A549 (cell line): ENCODE measurements around the gene ID3. TPM values are rescaled to one million over a fixed set of nuclear protein-coding genes. Genes with fewer than 3 reads are reported as not detected.

Source experiments
- BHLHE40 ChIP-seq: IDR thresholded peaks from 2 replicates; pipeline ENCODE4 v1.6.1; 2012; ENCODE audit warnings: low read depth, low read length, inconsistent platforms
- CBX2 ChIP-seq: fragments of 200-600 bp; sonication (generic); IDR thresholded peaks from 2 replicates; pipeline ENCODE4 v1.6.1; 2016; ENCODE audit warnings: low read depth, mild to moderate bottlenecking, borderline replicate concordance
- CBX8 ChIP-seq: fragments of 200-600 bp; sonication (generic); IDR thresholded peaks from 2 replicates; pipeline ENCODE4 v1.6.1; 2016
- FOSB ChIP-seq: fragments of 250-450 bp; sonication (Bioruptor Pico); IDR thresholded peaks from 2 replicates; pipeline ENCODE4 v1.5.0; 2020; ENCODE audit warnings: mild to moderate bottlenecking, moderate library complexity
- FOSL2 ChIP-seq, 2 experiments: fragments of 450-650 bp in 1 of 2; fragments of >200 bp in 1 of 2; sonication (Bioruptor Twin) in 1 of 2; formaldehyde crosslinking; IDR thresholded peaks; 2 replicates each; pipeline versions ENCODE4 v1.5.0 to v1.6.1; 2016 to 2020; ENCODE audit warnings: mild to moderate bottlenecking in 1 of 2, moderate library complexity in 1 of 2
- GATA3 ChIP-seq: IDR thresholded peaks from 2 replicates; pipeline ENCODE4 v1.6.1; 2012; ENCODE audit warnings: borderline replicate concordance
- HOXA7 ChIP-seq: fragments of 250-450 bp; sonication (Bioruptor Pico); IDR thresholded peaks from 2 replicates; pipeline ENCODE4 v1.5.0; 2020; ENCODE audit warnings: mild to moderate bottlenecking, moderate library complexity
- HOXB13 ChIP-seq: fragments of 250-450 bp; sonication (Bioruptor Pico); IDR thresholded peaks from 2 replicates; pipeline ENCODE4 v1.5.0; 2020; ENCODE audit warnings: low read depth, mild to moderate bottlenecking, moderate library complexity
- HOXB5 ChIP-seq: fragments of 250-450 bp; sonication (Bioruptor Pico); IDR thresholded peaks from 2 replicates; pipeline ENCODE4 v1.5.0; 2020; ENCODE audit warnings: mild to moderate bottlenecking, moderate library complexity
- JUN ChIP-seq, 2 experiments: fragments of >200 bp; sonication (Bioruptor Twin); formaldehyde crosslinking; IDR thresholded peaks; 2 replicates in 1 of 2; 3 replicates in 1 of 2; pipeline ENCODE4 v1.6.1; 2016 to 2017
- JUNB ChIP-seq: fragments of >200 bp; sonication (Bioruptor Twin); formaldehyde crosslinking; IDR thresholded peaks from 2 replicates; pipeline ENCODE4 v1.6.1; 2016
- KDM1A ChIP-seq: fragments of 200-600 bp; sonication (generic); IDR thresholded peaks from 2 replicates; pipeline ENCODE4 v1.6.1; 2016; ENCODE audit warnings: low read depth, mild to moderate bottlenecking
- MYC ChIP-seq: IDR thresholded peaks from 2 replicates; pipeline ENCODE4 v1.6.1; 2012; ENCODE audit warnings: mild to moderate bottlenecking, inconsistent platforms, low read length, improper control_type of control experiment, borderline replicate concordance
- POLR2AphosphoS2 ChIP-seq: conservative IDR thresholded peaks from 2 replicates; pipeline ENCODE4 v1.6.1; 2012; ENCODE audit warnings: low read length, improper control_type of control experiment, inconsistent platforms
- RARB ChIP-seq: fragments of 250-450 bp; sonication (Bioruptor Pico); IDR thresholded peaks from 2 replicates; pipeline ENCODE4 v1.8.0; 2021; ENCODE audit warnings: mild to moderate bottlenecking, moderate library complexity
- RCOR1 ChIP-seq: fragments of 150-350 bp; IDR thresholded peaks from 2 replicates; pipeline ENCODE4 v1.6.1; 2014; ENCODE audit warnings: antibody characterized with exemption, low read length, low read depth
- RNF2 ChIP-seq: fragments of 200-600 bp; sonication (generic); IDR thresholded peaks from 2 replicates; pipeline ENCODE4 v1.6.1; 2016; ENCODE audit warnings: low read depth, mild to moderate bottlenecking, antibody characterized with exemption, moderate library complexity, borderline replicate concordance
- SMC3 ChIP-seq: fragments of >200 bp; sonication (Bioruptor Twin); formaldehyde crosslinking; IDR thresholded peaks from 3 replicates; pipeline ENCODE4 v1.6.1; 2018; ENCODE audit warnings: inconsistent platforms
- TFCP2L1 ChIP-seq: fragments of 250-450 bp; sonication (Bioruptor Pico); IDR thresholded peaks from 2 replicates; pipeline ENCODE4 v1.5.0; 2021; ENCODE audit warnings: mild to moderate bottlenecking
- TP53 ChIP-seq: fragments of 250-450 bp; sonication (Bioruptor Pico); IDR thresholded peaks from 2 replicates; pipeline ENCODE4 v1.5.0; 2021; ENCODE audit warnings: mild to moderate bottlenecking, moderate library complexity
- ZC3H11A ChIP-seq: fragments of 450-650 bp; IDR thresholded peaks from 2 replicates; pipeline ENCODE4 v1.6.1; 2014; ENCODE audit warnings: antibody characterized with exemption, mild to moderate bottlenecking
- ZFP36 ChIP-seq: fragments of 450-650 bp; IDR thresholded peaks from 2 replicates; pipeline ENCODE4 v1.6.1; 2014; ENCODE audit warnings: borderline replicate concordance; ENCODE audit not compliant: partially characterized antibody
- ZNF302 ChIP-seq: fragments of 250-450 bp; sonication (Bioruptor Pico); IDR thresholded peaks from 2 replicates; pipeline ENCODE4 v1.9.0; 2021; ENCODE audit warnings: inconsistent platforms, mild to moderate bottlenecking, moderate library complexity
- polyA plus RNA-seq, 4 experiments: library from polyadenylated mRNA; depleted of rRNA in 3 of 4; stranded (reverse); fragments of >200 nt; fragmentation: RNase III in 1 of 4; extraction: RNeasy Plus Mini Kit Qiagen cat#74134 plus additional on column Dnase treatment in 1 of 4; gene quantifications; 2 replicates in 3 of 4; 3 replicates in 1 of 4; pipeline ENCODE4 v1.2.3, GENCODE V29; 2011 to 2017
- TF ChIP-seq, protein P1 (sequence below): fragments of >200 bp; sonication (Bioruptor Twin); formaldehyde crosslinking; IDR thresholded peaks from 3 replicates; pipeline ENCODE4 v1.6.1; 2016
- TF ChIP-seq, protein P2 (sequence below): fragments of 150-350 bp; IDR thresholded peaks from 2 replicates; pipeline ENCODE4 v1.6.1; 2014; ENCODE audit warnings: low read depth, mild to moderate bottlenecking, low read length
- TF ChIP-seq, protein P3 (sequence below): IDR thresholded peaks from 2 replicates; pipeline ENCODE4 v1.6.1; 2012; ENCODE audit warnings: low read depth, borderline replicate concordance
- TF ChIP-seq, protein P4 (sequence below): fragments of 250-450 bp; sonication (Bioruptor Pico); IDR thresholded peaks from 2 replicates; pipeline ENCODE4 v1.5.0; 2020; ENCODE audit warnings: low read depth, mild to moderate bottlenecking, moderate library complexity
- TF ChIP-seq, protein P5 (sequence below): fragments of 250-450 bp; sonication (Bioruptor Pico); IDR thresholded peaks from 2 replicates; pipeline ENCODE4 v1.5.0; 2021; ENCODE audit warnings: mild to moderate bottlenecking, moderate library complexity, borderline replicate concordance
- TF ChIP-seq, protein P6 (sequence below): fragments of >200 bp; sonication (Bioruptor Twin); formaldehyde crosslinking; IDR thresholded peaks from 3 replicates; pipeline ENCODE4 v1.5.1; 2016
- TF ChIP-seq, protein P7 (sequence below): IDR thresholded peaks from 2 replicates; pipeline ENCODE4 v1.6.1; 2012
- TF ChIP-seq, protein P8 (sequence below): fragments of >200 bp; sonication (Bioruptor Twin); formaldehyde crosslinking; IDR thresholded peaks from 2 replicates; pipeline ENCODE4 v1.6.1; 2016
- TF ChIP-seq, protein P9 (sequence below): IDR thresholded peaks from 2 replicates; pipeline ENCODE4 v1.6.1; 2012

Gene ID3
- polyA plus RNA-seq, 2 of the 4 experiments (the other 2 are of a cell fraction) = 171 to 336 TPM

DNA sequence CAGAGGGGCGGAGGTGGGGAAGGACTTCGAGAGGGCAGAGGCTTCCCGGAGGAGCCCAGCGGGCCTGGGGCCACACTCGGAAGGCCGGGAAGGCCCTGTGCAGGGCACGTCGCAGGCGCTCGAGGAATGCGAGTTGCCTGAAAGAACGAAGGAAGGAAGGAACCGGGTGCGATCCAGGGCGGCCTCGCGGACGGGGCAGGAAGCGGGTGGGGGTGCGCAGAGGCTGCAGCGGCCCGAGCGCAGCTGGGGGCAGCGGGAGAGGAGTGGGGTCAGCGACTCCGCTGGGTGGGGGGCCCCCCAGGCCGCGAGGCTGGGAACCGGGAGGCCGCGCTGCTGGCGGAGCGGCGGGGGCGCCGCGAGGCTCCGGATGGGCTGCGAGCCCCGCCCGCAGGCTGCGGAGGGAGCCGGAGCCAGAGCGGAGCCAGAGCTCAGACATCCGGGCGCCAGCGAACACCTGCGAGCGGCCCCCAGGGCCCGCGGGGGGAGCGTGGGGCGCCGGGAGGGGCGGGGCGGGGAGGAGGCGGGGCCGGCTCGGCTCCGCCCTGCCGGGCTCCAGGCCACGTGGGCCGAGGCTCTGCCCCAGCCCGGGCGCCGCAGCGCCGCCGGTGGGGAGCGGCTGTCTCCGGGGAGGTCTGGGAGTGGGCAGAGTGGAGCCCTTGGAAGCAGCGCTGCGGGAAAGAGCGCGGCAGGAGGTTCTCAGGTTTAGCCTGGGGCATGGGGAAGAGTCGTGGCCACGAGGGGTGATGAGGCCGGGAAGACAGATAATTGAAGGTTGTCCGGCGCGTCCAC is 4.6 kb downstream of the ID3 start (continued):
- TF ChIP-seq, protein P1, sequence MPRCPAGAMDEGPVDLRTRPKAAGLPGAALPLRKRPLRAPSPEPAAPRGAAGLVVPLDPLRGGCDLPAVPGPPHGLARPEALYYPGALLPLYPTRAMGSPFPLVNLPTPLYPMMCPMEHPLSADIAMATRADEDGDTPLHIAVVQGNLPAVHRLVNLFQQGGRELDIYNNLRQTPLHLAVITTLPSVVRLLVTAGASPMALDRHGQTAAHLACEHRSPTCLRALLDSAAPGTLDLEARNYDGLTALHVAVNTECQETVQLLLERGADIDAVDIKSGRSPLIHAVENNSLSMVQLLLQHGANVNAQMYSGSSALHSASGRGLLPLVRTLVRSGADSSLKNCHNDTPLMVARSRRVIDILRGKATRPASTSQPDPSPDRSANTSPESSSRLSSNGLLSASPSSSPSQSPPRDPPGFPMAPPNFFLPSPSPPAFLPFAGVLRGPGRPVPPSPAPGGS = peak; percentile 56; the same call in 1 of the 3 replicates
- TF ChIP-seq RCOR1 (no peak), ZFP36 (no peak), ZC3H11A (no peak), HOXB13 (CRISPR knock-in tag) (no peak; the same call in 1 of the 2 replicates), GATA3 (peak; percentile 53; the same call in 1 of the 2 replicates), FOSB (CRISPR knock-in tag) (no peak), JUN (IDR thresholded peaks at IDR 0.05) (peak; percentile 84 to 86; a peak in 4 of 5 replicates), CBX2 (no peak), RARB (CRISPR knock-in tag) (no peak), HOXA7 (no peak), MYC (0 out of 2 replicates have a peak, but pooled peaks have one; percentile 39), BHLHE40 (no peak), JUNB (no peak), FOSL2 (IDR thresholded peaks at IDR 0.05) (no peak), FOSL2 (CRISPR knock-in tag; IDR thresholded peaks at IDR 0.05) (peak; percentile 15), ZNF302 (CRISPR knock-in tag) (no peak), POLR2AphosphoS2 (no peak), KDM1A (no peak), TFCP2L1 (no peak), HOXB5 (0 out of 2 replicates have a peak, but pooled peaks have one; percentile 15), CBX8 (no peak), SMC3 (peak; percentile 43), RNF2 (no peak), TP53 (CRISPR knock-in tag) (0 out of 2 replicates have a peak, but pooled peaks have one; percentile 37)
- TF ChIP-seq, protein P2, sequence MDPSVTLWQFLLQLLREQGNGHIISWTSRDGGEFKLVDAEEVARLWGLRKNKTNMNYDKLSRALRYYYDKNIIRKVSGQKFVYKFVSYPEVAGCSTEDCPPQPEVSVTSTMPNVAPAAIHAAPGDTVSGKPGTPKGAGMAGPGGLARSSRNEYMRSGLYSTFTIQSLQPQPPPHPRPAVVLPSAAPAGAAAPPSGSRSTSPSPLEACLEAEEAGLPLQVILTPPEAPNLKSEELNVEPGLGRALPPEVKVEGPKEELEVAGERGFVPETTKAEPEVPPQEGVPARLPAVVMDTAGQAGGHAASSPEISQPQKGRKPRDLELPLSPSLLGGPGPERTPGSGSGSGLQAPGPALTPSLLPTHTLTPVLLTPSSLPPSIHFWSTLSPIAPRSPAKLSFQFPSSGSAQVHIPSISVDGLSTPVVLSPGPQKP = no peak
- TF ChIP-seq, protein P3, sequence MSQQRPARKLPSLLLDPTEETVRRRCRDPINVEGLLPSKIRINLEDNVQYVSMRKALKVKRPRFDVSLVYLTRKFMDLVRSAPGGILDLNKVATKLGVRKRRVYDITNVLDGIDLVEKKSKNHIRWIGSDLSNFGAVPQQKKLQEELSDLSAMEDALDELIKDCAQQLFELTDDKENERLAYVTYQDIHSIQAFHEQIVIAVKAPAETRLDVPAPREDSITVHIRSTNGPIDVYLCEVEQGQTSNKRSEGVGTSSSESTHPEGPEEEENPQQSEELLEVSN = 0 out of 2 replicates have a peak, but pooled peaks have one; percentile 28
- TF ChIP-seq, protein P4, sequence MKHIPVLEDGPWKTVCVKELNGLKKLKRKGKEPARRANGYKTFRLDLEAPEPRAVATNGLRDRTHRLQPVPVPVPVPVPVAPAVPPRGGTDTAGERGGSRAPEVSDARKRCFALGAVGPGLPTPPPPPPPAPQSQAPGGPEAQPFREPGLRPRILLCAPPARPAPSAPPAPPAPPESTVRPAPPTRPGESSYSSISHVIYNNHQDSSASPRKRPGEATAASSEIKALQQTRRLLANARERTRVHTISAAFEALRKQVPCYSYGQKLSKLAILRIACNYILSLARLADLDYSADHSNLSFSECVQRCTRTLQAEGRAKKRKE (CRISPR knock-in tag) = peak; percentile 67; the same call in 1 of the 2 replicates
- TF ChIP-seq, protein P5, sequence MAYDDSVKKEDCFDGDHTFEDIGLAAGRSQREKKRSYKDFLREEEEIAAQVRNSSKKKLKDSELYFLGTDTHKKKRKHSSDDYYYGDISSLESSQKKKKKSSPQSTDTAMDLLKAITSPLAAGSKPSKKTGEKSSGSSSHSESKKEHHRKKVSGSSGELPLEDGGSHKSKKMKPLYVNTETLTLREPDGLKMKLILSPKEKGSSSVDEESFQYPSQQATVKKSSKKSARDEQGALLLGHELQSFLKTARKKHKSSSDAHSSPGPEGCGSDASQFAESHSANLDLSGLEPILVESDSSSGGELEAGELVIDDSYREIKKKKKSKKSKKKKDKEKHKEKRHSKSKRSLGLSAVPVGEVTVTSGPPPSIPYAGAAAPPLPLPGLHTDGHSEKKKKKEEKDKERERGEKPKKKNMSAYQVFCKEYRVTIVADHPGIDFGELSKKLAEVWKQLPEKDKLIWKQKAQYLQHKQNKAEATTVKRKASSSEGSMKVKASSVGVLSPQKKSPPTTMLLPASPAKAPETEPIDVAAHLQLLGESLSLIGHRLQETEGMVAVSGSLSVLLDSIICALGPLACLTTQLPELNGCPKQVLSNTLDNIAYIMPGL (CRISPR knock-in tag) = no peak
- TF ChIP-seq, protein P6, sequence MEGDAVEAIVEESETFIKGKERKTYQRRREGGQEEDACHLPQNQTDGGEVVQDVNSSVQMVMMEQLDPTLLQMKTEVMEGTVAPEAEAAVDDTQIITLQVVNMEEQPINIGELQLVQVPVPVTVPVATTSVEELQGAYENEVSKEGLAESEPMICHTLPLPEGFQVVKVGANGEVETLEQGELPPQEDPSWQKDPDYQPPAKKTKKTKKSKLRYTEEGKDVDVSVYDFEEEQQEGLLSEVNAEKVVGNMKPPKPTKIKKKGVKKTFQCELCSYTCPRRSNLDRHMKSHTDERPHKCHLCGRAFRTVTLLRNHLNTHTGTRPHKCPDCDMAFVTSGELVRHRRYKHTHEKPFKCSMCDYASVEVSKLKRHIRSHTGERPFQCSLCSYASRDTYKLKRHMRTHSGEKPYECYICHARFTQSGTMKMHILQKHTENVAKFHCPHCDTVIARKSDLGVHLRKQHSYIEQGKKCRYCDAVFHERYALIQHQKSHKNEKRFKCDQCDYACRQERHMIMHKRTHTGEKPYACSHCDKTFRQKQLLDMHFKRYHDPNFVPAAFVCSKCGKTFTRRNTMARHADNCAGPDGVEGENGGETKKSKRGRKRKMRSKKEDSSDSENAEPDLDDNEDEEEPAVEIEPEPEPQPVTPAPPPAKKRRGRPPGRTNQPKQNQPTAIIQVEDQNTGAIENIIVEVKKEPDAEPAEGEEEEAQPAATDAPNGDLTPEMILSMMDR = peak; percentile 26
- TF ChIP-seq, protein P7, sequence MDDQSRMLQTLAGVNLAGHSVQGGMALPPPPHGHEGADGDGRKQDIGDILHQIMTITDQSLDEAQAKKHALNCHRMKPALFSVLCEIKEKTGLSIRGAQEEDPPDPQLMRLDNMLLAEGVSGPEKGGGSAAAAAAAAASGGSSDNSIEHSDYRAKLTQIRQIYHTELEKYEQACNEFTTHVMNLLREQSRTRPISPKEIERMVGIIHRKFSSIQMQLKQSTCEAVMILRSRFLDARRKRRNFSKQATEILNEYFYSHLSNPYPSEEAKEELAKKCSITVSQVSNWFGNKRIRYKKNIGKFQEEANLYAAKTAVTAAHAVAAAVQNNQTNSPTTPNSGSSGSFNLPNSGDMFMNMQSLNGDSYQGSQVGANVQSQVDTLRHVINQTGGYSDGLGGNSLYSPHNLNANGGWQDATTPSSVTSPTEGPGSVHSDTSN = no peak
- TF ChIP-seq, protein P8, sequence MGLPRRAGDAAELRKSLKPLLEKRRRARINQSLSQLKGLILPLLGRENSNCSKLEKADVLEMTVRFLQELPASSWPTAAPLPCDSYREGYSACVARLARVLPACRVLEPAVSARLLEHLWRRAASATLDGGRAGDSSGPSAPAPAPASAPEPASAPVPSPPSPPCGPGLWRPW = no peak
- TF ChIP-seq, protein P9, sequence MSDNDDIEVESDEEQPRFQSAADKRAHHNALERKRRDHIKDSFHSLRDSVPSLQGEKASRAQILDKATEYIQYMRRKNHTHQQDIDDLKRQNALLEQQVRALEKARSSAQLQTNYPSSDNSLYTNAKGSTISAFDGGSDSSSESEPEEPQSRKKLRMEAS = peak; percentile 30
